ENCODE data around the gene LRRC56.

LRRC56 gene

DNA sequence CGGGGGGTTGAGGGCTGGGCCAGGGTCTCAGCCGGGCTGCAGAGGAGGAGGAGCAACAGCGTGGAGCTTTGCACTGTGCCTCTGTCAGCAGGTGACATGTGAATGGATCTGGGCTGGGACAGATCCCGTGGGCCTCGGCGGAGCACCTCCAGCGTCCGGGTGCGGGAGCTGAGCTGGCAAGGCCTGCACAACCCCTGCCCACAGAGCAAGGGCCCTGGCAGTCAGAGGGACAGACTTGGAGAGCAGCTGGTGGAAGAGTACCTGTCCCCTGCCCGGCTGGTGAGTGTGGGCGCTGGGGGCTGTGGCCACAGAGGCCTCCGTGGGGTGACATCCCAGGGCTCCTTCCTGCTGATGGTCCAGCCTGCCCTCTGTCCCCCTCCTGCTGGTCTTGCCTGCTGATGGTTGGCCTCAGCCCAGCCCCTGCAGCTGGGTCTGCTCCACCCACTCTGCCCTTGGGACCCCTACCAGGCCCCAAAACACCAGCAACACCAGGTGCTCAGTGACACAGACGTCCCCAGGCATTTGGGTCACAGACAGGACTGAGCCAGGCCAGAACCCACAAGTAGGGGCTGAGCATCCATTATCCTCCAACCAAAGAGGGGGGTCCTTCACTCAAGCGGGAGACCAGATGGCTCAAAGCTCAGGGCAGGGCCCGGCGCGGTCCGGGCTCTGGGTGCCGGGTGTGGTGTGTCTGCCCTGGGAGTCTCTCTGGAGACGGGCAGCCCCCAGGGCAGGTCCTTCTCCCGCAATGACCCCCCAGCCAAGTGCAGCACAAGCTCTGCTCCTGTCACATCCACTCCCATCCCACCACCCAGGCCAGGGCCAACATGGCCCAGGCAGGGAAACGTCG, 3.5 kb downstream of the LRRC56 start:
- DNase-seq = no peak

DNA sequence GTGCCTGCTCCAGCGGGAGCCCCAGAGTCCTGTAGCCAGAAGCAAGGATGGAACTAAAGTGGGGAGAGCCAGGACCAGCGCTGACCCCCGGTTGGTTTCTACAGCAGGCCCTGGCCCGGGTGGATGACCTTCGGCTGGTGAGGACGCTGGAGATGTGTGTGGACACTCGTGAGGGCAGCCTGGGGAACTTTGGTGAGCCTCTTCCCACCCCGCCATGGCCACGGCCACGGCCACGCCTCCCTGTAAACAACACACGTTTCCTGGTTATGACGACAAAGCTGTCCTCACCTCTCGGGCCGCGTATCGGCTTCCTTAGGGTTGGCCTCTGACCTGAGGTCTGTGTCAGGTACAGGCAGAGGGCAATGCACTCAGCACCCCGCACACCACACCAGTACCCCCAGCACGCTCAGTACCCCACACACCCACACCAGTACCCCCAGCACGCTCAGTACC, 4.1 kb downstream of the LRRC56 start:
- no peak for DNase-seq

DNA sequence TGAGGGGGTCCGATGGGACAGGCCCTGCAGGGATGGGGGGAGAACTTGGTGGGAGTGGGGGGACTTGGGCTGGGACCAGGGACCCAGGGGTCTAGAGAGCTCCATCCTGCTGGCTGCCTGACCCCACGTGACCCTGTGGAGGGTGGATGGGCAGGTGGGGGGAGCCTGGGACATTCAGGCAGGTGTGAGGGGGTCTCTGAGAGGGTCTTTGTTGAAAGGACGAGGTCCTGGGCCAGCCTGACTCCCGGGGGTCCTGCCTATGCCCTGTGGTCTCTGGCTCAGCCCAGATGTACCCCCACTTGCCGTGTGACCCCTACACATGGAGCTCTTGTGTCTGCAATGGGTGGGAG, 7.5 kb downstream of the LRRC56 start:
- no peak for DNase-seq

DNA sequence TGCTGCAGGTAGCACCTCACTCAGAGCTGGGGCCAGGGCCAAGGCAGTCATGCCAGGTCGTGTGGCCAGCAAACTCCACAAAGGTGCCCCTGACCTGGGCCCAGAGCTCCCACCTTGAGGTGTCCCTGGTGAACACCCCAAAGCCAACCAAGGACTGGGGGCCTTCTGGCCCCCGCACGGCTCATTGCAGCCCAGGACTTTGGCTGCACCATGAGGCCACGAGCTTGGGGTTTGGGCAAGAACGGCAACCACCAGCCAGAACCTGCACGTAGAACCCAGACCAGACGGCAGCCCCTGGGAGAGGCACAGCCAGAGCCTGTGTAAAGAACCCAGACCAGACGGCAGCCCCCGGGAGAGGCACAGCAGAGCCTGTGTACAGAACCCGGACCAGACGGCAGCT, 7.8 kb downstream of the LRRC56 start:
- DNase-seq = no peak

DNA sequence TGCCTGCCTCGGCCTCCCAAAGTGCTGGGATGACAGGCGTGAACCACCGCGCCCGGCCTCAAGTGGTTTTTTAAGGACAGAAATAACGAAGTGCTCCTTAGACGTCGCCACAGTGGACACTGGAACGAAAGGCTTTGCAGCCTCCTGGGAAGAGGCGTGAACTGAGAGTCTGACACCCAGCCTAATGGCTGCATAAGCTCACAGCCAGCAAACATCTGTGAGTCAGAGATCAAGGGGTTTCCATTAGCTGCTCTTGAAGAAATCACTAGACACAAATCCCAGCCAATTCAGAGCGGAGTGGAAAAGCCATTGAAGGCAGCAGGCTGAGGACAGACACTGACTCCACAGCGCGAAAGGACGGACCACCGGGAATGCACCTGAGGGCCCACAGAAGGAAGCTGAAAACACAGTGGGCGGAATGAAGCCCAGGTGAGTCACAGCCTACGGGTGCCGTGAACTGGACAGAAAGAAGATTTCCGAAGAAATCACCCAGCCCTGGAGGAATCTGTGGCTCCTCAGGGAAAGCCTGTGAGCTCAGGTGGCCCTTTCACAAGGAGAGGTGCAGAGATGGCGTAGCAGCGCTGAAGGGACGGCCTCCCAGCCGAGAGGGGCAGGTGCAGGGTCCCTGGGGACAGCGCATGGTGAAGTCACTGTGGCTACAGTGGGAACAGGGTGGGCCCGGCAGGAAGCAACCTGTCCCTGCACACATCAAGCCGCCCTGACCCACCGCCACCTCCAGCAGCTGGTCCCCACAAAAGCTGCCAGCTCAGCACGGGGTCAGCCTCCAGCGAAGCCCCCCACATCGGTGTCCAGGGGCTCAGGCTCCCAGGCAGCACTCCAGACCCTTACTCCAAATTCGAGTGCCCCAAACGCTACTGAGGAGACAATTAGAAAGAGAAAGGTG, 11.6 kb downstream of the LRRC56 start:
- DNase-seq = no peak

DNA sequence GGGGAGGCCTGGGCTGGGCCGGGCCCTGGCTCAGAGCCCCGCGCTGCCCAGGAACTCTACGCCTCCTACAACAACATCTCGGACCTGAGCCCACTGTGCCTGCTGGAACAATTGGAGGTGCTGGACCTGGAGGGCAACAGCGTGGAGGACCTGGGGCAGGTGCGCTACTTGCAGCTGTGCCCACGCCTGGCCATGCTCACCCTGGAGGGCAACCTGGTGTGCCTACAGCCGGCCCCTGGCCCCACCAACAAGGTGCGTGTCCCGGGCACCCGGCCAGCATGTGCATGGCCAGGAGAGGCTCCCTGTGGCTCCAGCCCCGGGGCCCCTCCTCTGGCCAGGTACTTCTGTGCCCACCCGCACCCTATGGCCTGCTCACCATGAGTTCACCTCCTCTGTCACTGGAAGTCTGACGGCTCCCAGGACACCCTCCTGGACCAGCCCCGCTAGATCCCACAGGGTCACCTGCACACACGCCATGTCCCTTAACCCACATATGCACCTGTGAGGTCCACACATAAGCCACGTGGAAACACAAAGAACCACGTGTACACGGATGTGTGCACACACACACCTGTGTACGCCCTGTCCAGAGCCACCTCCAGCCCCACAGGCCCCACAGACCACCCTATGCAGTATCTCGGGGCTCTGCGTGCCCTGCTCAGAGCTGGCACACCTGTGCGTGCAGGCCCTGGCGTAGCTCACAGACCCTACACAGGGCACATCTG, 12.9 kb downstream of the LRRC56 start:
- DNase-seq = no peak

DNA sequence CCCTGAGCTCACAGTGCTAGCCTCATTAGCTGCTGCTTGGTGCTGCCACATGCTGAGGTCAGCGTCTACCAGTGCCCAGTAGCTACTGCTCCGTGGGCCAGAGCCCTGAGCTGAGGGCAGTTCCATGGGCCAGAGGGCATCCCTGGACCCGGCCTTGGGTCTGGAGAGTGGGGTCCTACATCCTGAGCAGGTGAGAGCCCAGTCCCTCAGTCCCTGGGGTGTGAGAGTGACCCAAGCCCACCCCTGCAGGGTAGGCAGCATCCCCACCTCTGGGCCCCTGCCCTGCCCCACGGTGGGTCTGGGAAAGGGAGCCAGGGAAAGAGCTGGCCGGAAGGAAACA, 13.4 kb downstream of the LRRC56 start:
- DNase-seq = no peak

DNA sequence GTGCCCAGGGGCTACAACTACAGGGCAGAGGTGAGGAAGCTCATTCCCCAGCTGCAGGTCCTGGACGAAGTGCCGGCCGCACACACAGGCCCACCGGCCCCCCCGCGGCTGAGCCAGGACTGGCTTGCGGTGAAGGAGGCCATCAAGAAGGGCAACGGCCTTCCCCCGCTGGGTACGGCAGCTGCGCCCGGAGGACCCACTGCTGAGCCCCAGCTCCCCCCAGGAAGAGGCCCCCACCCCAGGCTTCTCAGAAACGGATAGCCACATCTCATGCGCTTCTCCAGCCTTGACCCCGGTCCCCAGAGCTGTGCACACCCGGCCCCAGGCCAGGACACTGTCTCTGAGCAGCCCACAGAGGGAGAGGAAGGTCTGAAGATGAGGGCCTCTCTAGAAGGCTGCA, 13.8 kb downstream of the LRRC56 start:
- no peak for DNase-seq

DNA sequence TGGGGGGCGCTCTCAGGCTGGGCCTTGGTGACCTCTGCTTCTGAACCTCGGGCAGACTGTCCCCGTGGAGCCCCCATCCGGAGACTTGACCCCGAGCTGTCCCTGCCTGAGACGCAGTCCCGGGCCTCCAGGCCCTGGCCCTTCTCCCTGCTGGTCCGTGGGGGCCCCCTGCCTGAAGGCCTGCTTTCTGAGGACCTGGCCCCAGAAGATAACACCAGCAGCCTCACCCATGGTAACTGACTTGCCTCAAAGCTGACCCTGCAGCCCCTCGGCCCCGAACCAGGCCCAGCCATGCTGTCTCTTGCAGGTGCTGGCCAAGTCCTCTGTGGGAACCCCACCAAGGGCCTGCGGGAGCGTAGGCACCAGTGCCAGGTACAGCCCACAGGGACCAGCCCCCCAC, 14.3 kb downstream of the LRRC56 start:
- no peak for DNase-seq

DNA sequence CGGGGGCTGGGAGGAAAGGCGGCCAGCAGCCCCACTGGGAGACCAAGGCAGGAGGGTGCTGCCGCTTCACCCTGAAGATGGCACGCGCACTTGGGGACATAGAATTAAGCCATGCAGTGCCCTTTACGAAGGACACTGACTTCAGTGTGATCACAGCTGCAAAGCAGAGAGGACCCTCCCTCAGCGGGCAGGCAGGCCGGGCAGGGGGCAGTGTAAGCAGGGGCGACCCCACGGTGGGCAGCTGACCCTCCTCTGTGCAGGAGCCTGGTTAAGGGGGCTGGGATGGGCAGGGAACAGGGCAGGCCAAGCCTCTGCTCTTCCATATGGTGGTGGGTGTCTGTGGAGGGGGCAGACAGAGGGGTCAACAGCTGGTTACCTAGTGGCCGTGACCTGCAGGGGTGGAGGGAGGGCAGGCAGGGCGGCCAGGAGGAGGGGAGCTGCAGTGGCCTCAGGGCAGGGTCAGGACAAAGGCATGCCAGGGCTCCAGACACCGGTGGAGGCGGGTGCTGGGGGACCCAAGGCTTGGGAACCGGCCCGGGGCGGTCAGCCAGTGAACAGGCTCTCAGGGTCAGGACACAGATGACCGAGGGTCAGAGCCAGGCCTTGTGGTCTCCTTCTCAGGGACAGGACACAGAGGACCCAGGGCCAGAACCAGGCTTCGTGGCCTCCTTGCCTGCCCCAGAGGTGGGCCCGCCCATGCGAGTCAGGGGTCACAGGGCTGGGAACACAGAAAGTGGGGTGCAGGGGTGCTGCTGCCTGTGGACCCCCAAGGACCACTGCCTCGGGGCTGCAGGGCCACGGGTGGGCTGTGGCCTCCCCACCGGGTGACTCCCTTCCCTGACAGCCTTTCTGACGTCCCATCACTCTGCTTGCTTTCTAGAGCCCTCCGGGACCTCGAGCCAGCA, 16.0 kb downstream of the LRRC56 start:
- no peak for DNase-seq

DNA sequence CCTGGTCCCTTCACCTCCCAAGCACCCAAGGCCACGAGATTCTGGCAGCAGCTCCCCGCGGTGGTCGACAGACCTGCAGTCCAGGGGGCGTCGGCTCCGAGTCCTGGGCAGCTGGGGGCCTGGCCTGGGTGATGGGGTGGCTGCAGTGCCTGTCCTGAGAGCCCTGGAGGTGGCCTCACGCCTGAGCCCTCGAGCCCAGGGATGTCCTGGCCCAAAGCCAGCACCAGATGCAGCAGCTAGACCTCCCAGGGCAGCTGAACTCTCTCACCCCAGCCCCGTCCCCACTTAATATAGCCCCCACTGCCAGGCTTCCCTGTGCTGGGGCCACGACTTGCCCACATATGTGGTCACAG, 16.6 kb downstream of the LRRC56 start:
- DNase-seq = no peak

DNA sequence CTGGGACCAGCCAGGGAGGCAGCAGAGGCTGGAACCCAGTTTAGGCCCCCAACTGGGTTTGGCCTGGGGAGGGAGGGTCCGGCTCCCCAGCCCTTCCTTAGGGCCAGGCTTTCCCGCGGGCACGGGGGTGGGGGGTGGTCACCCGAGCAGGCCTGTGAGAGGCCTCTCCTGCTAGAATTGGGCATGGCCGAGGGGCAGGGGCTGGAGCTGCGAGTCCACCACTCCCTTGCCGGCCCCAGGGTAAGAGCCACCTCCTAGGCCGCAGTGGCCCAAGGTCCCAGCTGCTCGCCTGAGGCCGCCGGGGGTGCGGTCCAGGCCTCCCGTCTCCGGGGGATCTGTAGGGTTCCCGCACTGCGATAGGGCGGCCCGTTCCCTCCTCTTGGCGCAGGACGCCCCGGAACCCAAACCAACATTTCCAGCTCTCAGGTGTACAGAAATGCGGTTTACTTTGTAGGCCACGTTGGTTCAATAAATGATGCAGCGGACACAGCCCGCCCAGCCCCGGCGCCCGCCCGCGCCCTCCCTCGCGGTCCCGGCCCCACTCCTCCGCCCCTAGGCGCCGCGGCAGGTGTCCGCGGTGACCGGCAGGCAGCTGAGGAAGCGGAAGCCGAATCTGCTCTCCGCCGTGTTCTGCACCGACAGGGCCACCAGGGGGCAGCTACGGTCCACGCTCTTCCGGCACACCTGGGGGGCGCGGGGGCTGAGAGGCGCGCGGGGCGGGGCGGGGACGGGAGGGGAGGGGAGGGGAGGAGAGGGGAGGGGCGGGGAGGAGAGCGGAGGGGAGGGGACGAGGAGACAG, 17.3 kb downstream of the LRRC56 start:
- peak; percentile 23 to 60 for DNase-seq

DNA sequence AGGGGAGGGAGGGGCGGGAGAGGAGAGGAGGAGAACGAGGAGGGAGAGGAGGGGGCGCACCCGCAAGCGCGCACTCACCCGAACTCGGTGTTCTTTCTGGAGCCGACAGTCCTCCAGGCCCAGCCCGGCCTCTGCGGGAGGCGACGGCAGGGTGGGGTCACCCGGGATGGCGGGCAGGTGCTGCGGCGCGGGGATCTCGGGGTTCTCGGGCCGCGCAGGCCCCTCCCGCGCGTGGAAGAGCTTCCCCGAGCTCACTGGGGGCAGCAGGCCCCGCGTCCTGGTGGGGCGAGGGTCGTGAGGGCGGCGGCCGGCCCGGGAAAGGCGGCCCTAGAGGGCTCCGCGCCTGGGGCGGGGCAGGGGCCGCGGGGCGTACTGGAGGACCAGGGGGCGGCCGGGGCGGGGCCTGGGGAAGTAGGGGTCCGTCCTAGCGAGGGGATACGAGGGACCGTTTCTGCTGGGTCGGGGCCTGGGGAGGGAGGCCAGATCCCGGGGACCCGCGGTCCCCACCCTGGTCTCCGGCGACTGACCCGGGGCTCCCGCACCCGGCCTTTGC, 18.0 kb downstream of the LRRC56 start:
- no peak for DNase-seq

DNA sequence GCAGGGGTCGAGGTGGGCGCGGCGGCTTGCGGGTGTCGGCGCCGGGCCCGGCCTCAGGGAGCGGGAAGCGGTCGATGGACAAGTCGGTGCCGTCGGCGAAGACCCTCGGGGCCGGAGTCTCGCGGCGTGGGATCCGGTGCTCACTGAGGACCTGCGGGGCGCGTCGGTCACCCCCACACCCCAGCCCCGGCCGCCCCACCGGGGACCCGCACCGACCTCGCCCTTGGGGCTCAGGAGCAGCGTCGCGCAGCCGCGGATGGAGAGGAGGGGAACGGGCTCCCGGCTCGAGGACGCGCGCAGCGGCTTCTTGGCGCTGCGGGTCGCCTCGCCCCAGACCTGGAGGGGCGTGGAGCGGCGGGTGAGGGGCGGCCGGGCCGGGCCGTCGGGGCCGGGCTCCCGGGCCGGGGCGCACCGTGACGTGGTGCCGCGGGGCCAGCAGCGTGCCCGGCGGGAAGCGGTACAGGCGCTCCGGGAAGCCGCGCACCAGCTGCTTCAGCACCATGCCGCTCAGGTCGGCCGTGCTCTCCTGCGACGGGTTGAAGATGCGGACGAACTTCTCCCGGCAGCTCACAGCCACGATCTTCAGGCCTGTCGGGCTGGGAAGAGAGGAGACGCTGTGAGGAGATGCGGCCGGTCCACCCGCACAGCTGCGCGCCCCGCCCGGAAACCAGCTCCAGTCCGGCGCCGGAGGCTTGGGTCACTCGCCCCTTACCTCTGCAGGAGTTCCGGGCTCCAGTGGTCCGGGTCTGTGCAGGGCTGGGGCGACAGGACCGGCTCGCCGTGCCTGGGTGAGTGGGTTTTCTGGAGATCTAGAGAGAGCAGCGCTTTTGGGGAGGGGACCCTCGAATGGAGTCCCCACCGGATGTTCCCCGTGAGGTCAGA, 18.7 kb downstream of the LRRC56 start:
- no peak for DNase-seq

DNA sequence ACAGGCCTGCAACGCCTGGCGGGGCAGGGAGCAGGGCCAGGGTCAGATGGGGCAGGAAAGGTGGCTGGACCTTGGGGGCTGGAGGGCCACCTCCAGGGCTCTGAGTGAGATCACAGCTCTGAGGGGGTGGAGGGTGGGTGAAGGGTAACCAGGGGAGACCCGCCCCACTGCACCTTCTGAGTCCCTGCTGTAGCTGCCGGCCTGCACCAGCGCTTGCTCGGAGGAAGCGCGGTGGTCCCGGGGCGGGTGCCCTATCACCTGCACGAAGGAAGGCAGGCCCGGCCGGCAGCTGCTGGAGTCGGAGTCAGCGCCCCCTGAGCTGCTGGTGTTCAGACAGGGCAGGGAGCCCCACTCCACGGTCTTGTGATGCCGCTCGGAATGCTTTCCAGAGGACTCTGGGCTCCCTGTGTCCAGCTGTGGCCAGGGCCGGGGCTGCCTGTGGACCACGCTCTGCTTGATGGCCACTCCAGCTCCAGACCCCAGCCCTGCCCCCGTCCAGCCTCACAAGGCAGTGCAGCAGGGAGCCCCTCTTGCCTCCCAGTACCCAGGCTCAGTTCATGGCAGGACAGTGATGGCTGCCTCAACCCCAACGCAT, 19.4 kb downstream of the LRRC56 start:
- no peak for DNase-seq

DNA sequence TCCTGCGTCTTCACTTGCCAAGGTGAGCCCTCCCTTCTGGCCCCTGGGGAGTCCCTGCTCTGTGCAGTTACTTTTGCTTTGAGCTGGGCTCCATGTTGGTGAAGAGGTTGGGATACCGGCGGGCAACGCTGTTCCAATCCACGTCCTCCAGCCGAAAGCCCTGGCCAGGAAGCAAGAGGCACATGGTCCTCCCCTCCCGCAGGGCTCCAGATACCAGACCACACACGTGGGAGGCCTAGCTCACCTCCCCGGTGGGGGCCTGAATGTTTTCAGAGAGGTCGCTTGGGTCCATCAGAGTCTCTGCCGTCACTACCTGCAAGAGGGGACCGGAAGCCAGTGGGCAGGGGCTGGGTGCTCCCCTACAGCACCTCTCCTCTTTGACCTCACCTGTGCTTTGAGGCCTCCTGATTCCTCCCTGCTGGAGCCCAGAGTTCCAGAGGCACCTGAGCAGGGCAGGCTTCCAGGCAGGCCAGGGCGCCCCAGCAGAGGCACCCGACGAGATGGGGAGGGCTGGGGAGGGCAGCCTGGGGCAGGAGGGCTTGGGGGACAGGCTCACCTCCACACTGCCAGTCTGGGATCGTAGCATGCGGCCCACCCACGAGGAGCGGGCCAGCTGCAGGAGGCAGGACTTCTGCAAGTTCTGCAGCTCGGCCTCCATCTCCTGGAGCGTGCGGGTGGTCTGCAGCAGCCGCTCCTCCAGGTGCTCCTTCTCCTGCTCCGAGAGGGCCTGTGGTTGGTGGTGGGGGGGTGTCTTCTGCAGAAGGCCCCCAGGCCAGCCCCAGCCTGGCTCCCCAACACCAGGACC, 20.2 kb downstream of the LRRC56 start:
- no peak for DNase-seq

DNA sequence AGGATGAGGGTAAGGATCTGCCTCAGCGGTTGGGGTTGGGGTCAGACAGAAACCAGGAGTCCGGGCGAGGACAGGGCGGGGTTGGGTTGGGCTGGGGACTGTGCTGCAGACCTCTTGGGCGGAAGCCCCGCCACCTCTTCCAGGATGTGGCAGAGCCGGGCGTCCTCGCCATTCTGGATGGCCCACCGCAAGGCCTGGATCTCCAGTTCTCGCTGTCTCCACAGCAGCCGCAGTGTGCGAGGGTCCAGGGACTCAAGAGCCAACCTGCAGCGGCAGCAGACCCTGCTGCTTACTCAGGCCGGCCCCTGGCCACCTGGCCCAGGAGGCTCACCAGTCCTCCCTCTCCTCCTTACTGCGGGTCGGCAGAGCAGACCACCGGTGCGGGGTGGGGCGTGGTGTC, 21.2 kb downstream of the LRRC56 start:
- DNase-seq = no peak

DNA sequence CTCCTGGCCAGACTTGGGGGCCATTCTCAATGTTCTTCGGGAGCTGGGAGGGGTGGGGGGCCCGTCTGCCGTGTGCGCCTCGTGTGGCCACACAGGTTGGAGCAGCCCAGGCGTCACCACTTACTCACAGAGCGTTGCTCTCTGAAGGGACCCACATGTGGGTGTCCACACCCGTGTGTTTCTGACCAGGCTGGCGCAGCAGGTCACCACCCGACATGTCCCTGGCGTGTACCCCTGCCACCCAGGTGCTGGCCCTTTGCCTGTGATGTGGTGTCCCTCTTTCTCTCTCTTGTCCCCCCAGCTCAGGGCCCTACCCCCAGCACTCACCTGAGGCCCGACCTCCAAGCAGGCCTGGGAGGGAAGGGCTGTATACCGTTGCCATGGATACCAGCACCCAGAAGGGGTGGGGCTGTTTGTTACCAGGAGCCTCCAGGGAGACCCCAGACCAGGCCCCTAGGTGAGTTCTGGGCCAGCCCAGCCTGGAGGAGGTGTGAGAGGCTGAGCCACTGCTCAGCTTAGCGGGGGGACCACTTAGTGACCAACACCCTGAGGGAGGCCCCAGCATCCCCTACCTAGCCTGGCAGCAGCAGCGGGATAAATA, 21.8 kb downstream of the LRRC56 start:
- DNase-seq = no peak
